Measurements from ENCODE around the gene RANBP10.

The RANBP10 gene

DNA sequence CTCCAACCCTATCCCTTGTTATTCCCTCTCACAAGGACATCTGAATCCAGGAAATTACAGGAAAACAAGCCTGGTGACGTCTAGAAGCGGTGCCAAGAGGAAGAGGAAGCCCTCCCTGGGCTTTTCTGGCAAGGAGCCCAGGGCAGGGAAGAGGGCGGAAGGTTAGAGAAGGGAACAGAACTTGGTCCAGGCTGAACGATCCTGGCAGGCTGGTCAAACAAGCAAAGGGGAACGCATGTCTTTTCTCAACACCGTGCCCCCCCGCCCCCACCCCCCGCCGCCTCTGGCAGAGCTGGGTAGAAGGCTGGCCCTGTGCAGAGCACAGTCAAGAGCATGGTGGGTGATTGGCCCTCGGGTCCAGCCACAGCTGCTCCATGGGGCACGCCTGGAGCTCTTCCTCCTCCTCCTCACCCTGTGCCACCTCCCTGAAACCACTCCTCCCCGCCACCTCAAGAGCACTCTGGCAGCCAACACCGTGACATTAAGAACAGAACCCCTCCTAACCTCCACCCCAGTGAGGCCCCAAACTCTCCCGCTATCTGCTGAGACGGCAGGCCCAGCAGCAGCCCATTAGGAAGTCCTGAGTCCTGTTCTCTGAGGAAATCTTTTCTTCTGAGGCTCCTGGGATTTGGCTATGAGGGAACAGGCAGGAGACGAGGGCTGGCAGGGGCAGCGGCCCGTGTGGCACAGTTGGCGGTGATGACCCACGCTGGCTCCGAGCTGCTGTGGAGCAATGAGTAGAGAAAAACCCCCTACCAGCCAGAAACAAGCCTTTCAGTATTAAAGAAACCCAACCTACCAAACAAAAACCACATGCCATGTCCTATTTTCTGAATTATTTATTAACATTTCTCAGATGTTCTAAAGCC lies 132.4 kb downstream of the RANBP10 start:
- peak in 1 of 2 experiments; percentile 11 for DNase-seq
